Glomerular visceral epithelial cell (primary cell): ENCODE data around the gene WDR5.

ENCODE experiments used
- DNase-seq: peaks from one replicate; pipeline ENCODE4 v3.0.0-alpha.2; 2016; ENCODE audit errors: extremely low spot score

The WDR5 gene

DNA sequence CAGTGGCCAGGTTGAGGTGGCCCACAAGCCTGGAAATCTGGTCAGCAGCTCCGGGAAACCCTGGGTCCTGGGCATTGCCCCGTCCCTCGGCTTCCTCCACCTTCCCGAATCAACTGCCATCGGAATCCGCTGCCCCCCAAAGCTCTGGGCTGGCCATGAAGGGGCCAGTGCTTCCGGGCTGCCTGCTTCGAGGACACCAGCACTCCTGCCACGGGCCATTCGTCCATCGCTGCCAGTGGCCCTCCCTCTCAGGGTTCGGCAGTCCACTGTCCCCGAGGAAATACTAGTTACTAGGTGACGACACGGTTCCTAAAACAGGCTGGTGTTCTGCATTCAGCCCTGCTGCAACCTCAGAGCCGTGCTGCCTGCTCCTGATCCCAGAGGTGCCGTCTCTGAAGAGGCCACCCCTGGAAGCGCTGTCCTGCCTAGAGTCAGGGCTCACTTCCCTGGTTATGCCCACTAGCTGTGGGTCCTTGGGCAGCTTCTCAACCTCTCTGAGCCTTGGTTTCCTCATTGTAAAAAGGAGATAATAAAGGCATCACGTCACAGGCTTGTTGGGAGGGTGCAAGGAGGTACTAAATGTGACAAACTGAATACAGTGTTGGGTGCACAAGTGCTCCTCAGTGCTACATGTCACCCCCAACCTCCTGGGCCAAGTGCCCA, 3.5 kb upstream of the WDR5 start:
- DNase-seq = no peak

DNA sequence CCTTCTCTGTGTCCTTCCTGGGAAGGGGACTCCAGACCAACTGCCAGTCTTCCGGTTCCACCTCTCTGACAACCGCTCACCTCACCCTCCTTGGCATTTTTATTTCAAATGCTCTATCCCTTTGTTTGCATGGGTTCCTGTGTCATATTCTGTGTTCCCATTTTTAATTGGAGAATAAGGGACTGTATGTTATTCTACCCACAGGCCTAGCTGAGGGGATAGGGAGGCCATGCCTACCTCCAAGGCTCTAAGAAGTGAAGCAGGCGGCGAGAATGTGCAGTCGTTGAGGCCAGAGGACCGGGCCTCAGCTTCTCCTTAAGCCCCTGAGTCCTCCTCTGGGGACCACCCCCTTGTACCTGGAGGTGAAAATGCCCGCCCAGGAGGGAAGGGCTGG, 936 bp upstream of the WDR5 start:
- peak; percentile 32 for DNase-seq

DNA sequence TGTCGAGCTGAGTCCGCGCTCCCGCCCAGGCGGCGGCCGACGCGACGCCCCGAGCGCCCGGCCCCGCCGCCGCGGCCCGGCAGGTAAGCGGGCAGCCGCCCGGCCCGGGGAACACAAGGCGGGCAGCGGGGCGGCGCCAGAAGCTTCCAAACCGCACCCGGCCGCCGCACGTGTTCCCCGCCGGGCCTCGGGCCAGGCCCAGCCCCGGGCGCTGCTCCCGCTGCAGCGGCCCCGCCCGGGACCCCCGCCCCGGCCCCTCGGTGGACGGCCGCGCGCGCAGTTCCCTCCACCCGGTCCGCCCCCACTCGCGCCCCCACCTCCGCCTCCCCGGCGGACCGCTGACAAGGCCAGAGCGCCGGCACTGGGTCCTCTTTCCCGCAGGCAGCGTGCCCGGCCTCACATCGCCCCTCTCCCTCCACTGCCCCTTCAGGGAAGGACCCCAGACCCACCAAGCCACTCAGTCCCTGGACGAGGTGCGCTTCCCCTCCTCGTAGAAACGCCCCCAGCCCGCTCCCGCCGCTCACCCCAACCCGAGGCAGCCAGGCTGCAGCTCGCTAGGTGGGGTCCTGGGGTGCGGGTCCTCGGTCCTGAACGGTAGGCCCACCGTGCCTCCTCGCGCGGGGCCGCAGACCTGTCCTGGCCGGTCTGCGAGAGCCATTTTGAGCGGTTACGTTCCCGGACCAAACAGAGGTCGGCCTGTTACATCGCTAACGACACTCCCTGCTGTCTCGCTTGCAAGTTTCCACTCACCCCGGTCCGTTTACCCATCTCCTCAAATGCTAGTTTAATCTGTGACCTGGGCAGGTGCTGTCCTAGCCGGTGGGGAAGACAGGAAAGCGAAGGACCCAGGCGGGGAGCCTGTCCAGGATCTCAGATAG, 475 bp downstream of the WDR5 start:
- DNase-seq = peak; percentile 17

DNA sequence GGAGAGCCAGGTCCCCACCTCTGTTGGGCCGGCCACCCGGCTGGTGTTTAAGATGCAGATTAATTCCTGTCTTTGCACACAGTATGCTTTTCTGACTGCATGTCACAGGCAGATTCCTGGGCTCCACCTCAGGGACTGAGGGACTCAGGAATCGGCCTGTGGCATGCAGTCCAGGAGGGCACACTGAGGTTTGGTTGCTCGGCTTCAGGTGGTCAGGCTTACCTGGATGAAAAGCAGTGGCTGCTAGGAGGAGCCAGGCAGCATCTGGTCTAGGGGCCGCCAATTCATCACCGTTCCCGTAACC, 1.1 kb downstream of the WDR5 start:
- DNase-seq = no peak

DNA sequence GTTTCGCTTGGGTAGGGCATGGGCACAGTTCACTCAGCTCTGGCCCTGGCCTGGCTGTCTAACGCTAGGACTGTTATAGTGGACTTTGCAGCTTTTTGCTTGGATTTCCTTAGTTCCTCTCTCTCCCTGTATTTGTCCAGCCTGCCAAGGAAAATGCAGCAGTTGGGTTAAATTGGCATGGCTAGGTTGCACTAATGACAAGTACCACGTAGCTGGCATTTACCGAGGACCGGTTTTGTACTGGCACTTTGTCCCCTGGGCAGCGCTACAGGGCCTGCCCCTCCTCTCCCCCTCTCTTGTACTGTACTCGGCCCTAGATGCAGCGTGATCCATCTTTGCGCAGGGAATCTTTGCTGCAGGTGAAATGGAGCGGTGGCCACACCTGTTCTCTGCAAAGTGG, 2.4 kb downstream of the WDR5 start:
- DNase-seq = no peak

DNA sequence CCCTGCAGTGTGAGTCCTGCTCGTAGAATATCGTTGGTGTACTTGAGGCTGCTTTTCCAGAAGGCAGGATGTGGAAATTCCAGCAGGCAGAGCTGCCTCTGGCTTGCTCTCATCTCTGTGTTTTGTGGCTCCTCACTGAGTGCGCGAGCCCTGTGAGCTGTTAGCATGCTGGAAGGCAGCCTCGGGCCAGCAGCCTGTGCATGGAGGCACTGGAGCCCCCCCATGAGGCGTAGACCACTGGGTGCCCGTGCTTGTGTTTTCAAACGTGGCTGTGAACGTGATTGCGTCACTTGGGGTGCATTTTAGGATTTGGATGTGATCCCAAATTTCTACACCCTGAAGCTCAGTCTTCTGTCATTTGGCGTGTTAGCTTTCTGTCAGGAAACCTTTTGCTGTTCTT, 3.2 kb downstream of the WDR5 start:
- DNase-seq = no peak

DNA sequence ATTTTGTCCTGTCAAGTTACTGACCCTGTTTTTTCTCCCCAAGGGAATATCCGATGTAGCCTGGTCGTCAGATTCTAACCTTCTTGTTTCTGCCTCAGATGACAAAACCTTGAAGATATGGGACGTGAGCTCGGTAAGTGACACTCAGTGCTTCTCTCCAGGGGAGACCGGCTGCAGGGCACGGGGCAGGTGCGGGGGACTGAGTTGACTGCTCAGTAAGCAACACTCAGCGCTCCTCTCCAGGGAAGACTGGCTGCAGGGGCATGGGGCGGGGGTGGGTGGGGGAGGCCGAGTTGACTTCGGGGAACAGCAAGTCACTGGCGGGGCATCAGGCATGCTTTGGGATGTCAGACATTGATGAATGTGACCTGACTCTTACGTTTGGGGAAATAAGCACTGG, 6.0 kb downstream of the WDR5 start:
- no peak for DNase-seq

DNA sequence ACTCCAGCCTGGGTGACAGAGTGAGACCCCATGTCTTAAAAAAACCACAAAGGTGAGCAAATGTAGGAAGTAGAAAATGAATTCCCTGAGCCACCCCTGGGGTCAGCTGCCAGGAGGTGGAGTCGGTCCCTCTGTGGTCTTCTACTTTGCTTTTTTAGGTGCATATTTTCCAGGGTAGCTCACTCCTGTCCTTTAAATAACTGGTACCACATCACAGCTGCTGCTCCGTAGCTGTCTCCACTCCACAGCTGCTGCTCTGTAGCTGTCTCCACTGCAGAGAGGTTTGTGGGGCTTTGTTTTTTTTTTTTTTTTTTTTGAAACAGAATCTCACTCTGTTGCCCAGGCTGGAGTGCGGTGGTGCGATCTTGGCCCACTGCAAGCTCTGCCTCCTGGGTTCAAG, 8.9 kb downstream of the WDR5 start:
- no peak for DNase-seq

DNA sequence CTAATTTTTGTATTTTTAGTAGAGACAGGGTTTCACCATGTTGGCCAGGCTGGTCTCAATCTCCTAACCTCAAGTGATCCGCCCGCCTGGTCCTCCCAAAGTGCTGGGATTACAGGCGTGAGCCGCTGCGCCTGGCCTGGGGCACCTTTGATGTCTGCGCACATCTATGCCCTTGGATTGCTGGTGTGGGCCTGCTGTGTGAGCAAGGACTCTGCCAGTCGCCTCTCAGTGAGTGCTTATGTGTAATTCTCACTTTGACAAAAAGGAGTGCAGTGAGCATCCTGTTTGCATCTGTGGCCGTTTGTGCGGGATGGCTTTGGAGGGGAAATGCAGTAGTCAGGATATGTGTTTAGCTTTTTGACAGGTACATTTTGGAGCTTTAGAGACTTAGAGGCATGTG, 9.4 kb downstream of the WDR5 start:
- no peak for DNase-seq

DNA sequence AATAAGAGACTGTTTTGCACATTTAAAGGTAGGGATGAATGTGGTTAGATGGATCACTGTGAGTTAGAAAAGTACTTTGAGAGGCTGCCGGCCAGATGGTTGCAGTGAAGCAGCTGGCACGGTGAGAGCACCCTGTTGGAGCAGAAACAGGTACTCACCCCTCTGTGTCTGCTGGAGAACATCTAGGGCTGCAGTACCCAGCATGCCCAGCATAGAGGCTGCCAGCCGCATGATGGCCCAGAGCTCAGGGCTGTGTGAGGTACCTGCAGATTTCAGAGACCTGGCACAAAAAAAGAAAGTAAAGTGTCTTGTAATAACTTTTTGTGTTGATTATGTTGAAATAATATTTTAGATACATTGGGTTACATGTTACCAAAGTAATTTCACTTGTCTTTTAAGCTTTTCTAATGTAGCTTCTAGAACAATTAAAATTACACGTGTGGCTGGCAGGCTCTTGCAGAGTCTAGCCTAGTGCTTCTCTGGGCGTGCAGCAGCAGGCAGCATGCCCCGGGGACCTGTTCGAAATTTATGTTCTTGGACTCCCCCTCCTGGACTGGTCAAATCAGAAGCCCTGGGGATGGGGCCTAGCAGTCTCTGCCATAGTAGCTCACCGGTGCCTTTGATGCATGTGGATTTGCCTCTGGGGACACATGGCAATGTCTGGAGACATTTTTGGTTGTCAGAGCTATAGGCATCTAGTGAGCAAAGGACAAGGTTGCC, 11.1 kb downstream of the WDR5 start:
- DNase-seq = no peak

DNA sequence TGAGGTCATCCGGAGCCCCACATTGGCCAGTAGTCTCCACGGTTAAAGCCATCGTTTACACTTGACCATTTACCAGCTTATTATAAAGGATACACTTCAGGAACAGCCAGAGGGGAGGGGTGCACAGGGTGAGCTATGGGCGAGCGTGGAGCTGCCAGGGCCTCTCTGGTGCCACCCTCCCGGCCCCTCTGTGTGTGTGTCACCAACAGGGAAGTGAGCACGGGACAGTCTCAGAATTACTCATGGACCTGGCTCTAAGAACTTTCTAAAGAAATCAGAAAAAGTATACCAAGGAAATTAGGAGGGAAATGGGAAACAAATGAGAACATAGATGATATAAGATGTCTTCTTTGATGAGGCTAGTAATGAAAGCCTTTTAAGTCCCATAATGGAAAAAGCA, 13.5 kb downstream of the WDR5 start:
- DNase-seq = no peak

DNA sequence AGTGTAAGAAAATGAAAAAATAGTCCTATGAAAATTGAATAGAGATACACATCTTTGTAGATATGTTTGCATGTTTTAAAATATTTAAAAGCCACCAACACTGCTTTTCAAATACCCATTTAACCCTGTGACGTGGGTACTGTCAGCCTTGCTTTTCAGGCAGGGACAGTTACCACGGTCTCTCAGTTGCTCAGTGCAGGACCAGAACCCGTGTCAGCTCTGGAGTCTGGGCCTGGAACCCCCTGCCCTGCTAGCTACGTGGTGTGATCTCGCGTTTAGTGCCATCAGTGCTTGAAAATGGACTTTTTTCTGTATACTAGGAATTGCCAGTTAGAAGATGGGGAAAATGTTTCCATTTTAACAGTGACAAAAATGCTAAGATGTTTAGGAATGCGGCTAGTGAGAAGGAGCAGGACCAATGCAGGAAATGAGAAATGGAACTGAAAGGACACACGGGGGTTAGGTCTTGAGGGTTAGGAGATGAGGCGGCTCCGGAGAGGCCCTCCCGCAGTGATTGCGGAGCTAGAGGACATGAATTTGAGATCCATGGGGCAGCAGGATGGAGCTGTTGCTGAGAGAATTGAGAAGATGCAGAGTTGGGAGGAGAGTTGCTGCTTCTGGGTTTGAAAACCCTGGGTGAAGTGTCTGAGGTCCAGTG, 14.8 kb downstream of the WDR5 start:
- DNase-seq = no peak

DNA sequence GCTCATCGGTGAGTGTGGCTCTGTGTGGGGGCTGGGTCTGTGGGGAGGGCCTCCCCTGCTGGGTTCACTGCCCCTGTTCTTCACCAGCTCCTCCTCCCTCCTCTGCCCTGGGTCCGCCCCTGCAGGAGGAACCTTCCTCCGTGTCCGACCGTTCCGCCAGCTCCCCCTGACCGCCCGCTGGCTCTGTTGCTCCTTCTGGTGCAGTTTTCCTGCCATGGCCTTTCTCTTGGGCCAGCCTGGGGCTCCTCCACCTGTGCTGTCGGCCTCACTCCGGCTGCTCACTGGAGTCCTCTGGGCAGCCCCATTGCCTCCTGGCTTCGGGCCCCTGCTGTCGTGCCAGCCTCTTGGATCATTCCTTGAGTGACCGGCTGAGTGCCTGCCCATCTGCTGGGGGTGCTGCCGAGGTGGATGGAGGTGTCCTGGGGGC, 16.2 kb downstream of the WDR5 start:
- no peak for DNase-seq

DNA sequence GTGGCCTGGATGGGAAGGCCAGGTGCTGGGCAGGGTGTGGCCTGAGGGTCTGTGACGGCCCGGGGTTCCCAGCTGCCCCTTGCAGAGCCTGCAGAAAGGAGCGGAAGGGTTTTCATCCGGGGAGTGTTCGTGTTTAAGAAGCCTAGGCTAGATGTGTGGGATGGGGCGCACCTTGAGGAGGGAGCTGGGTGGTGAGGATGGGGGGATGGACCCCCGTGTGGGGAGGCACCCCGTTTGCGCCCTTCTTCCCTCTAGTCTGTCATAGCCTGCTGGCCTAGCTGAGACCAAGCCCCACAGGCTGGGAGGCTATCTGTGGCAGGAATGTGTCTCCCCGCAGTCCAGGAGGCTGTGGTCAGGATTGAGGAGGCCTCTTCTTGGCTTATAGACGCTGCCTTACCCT, 16.6 kb downstream of the WDR5 start:
- no peak for DNase-seq

DNA sequence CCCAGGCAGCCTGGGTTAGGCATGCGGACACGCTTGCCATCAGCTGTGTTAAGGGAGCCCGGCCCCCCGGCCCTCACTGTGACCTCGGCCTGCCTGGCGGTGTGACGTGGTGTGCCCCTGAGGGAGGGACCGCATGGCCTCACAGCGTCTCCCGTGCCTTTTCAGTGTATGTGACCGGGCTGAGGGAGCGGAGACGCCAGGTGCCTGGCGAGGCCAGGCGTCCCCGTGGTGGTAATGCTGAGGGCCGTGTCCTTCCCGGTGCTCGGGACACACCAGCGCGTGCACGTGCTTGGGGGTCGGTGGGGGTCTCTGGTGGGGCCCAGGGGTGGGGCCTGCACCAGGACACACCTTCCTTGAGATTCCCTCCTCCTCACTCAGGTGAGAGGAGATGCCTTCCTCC, 17.6 kb downstream of the WDR5 start:
- no peak for DNase-seq

DNA sequence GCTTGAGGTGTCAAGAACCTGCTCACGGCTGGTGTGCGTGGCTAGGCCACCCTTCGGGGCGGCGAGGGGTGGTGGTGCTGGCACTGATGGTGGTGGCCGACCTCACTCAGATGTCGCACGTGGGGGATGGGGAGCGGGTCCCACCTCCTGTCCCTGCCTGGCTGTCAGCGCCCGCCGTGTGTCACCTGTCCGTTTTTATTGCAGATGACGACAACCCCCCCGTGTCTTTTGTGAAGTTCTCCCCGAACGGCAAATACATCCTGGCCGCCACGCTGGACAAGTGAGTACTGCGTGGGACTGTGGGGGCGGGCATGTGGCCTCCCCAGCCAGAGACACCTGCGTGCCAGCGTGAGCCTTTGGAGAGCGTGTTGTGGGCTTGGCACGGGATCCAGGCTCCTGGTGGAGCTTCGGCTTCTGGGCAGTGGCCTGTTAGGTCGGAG, 18.4 kb downstream of the WDR5 start:
- no peak for DNase-seq

DNA sequence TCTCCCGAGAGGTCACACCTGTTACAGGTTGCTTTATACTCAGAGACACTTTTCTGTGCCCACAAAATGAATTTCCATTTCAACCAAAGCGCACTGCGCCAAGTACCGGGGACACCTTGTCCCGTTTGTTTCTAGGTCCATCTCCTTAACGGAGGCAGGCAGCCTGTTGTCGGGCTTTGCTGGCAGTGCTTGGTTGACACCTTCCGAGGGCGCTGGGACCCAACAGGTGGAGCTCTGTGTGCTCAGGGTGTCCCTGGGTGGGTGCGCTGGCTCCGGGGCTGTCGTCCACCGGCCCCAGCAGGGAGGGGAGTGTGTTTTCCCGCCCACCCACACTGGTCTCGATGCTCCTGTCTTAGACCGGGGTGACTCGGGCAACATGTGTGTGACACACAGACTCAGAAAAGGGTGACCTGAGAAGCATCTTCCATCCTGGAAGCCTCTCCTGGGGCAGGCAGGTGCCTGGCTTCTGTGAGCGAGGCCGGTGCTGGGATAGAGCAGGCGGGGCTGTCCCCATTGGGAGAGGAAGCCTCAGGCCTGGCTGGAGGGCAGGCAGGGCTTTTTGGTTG, 20.0 kb downstream of the WDR5 start:
- no peak for DNase-seq

DNA sequence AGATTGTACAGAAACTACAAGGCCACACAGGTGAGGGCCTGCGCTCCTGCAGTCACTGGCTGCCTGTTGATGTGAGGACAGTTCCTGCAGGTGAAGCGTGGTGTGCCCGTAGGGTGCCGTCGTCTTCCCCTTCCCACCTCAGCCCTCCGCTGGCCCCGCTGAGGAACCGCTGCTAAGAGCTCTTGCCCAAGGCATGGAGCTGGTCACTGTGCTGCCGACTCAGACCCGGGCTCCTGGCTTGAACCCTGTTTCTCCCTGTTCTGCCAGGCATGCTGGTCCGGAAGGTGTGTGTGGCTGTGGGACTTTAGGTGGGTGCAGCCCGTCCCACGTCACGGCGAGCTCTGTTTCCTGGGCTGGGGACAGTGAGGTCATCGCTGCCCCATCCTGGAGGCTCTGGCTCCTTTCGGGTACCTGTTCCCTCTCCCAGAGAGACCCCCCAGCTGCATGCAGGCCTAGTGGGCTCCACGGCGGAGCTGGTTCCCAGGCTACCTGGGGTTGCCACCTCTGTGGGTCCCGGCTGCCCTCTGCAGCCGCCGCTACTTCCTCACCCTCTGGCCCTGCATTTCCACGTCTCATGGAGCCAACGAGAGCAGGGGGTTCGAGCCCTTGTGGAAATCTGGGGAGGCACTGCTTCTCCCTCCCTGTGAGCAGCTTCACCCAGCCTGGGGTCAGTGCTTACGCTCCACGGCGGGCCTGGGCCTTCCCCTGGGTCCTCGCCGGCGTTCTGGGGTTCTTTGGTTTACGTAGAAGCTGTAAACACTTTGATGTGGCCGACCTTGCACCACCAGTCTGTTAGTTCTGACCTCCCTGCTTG, 20.9 kb downstream of the WDR5 start:
- DNase-seq = no peak

DNA sequence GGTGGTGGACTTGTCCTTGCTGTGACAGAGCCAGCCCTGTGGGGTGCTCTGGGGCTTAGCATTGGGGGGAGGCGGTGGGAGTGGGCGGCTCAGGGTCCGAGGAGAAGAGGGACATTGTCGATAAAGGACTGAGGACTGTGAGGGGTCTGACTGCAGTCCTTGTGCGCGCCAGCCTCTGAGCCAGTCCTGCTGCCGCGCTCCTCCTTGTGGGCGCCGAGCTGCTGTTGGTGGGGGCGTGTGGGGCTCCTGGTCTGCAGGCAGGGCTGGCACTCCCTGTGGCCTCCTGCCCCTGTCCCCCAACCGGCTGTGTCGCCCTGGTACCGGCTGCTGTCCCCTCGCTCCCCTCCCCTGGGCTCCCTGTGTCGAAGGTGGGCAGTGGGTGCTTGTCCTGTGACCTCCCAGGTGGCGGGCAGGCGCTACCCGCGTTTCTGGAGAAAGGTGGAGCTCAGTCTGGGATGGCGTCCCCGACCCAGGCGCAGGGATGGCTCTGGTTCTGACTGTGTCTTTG, 21.6 kb downstream of the WDR5 start:
- DNase-seq = no peak

DNA sequence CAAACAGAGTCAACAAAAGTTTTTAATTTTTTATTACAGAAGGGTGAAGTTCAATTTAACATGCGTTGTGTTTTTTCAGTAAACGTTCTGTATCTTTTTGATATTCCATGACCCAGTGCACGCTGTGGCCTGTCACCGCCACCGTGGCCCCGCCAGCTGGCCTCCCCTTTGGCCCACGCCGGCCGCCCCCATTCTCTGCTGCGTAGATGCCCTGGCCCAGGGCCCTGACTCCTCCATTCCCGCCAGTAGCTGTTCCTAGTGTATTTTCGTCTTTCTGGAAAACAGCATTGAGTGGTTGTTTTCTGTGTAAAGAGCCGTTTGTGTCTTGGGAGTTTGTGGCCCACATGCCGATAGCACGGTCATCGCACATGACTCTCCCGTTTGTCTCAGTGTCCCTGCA, 22.4 kb downstream of the WDR5 start:
- no peak for DNase-seq
